Measurements from ENCODE around the gene UCN3.

GRCh38 chr10:5356302-5356763 lies 8.4 kb upstream of the UCN3 start:
- no peak for TF ChIP-seq REST (IDR thresholded peaks at IDR 0.05; ENCODE audit: borderline replicate concordance)
- TF ChIP-seq CTCF (IDR thresholded peaks at IDR 0.05; ENCODE audit: poor library complexity, severe bottlenecking) = no peak
- no peak for TF ChIP-seq POLR2AphosphoS5 (IDR thresholded peaks at IDR 0.05)
- no peak for TF ChIP-seq EZH2 (IDR thresholded peaks at IDR 0.05; ENCODE audit: borderline replicate concordance, insufficient read depth, low read length, poor library complexity, severe bottlenecking)
